Neural cell (in vitro differentiated cells): ENCODE results near the gene ROCK2.

Experiments
- EZH2 ChIP-seq: fragments of 200-600, 300-800 bp; shearing (Covaris generic), sonication (generic); IDR thresholded peaks from 2 replicates; pipeline ENCODE4 v1.6.1; 2014; ENCODE audit warnings: antibody characterized with exemption, low read length, borderline replicate concordance, mild to moderate bottlenecking; ENCODE audit not compliant: insufficient read depth, poor library complexity, severe bottlenecking
- POLR2AphosphoS5 ChIP-seq: IDR thresholded peaks from 2 replicates; pipeline ENCODE4 v1.6.1; 2012
- SMC3 ChIP-seq: fragments of 450-650 bp; conservative IDR thresholded peaks from 2 replicates; pipeline ENCODE4 v1.6.1; 2014; ENCODE audit warnings: antibody characterized with exemption, mild to moderate bottlenecking, moderate library complexity; ENCODE audit not compliant: poor library complexity
- TAF1 ChIP-seq: IDR thresholded peaks from 2 replicates; pipeline ENCODE4 v1.6.1; 2012; ENCODE audit warnings: low read depth
- TF ChIP-seq, protein P1 (sequence below): fragments of 450-650 bp; IDR thresholded peaks from 2 replicates; pipeline ENCODE4 v1.5.1; 2014; ENCODE audit warnings: antibody characterized with exemption, mild to moderate bottlenecking, moderate library complexity; ENCODE audit not compliant: poor library complexity, severe bottlenecking
- TF ChIP-seq, protein P2 (sequence below): IDR thresholded peaks from 2 replicates; pipeline ENCODE4 v1.6.1; 2012; ENCODE audit warnings: borderline replicate concordance

DNA sequence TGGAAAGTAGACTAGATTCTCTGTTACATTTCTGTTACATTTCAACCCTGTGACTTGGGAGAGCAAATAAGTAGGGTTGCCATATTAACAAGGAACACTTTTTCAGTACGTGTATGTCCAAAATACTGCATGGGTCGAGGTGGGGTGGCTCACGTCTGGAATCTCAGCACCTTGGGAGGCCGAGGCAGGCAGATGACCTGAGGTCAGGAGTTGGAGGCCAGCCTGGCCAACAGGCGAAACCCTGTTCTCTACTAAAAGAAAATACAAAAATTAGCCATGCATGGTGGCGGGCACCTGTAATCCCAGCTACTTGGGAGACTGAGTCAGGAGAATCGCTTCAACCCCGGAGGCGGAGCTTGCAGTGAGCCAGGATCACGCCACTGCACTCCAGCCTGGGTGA lies 178.0 kb downstream of the ROCK2 start:
- TF ChIP-seq, protein P1, sequence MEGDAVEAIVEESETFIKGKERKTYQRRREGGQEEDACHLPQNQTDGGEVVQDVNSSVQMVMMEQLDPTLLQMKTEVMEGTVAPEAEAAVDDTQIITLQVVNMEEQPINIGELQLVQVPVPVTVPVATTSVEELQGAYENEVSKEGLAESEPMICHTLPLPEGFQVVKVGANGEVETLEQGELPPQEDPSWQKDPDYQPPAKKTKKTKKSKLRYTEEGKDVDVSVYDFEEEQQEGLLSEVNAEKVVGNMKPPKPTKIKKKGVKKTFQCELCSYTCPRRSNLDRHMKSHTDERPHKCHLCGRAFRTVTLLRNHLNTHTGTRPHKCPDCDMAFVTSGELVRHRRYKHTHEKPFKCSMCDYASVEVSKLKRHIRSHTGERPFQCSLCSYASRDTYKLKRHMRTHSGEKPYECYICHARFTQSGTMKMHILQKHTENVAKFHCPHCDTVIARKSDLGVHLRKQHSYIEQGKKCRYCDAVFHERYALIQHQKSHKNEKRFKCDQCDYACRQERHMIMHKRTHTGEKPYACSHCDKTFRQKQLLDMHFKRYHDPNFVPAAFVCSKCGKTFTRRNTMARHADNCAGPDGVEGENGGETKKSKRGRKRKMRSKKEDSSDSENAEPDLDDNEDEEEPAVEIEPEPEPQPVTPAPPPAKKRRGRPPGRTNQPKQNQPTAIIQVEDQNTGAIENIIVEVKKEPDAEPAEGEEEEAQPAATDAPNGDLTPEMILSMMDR, result no peak
- TF ChIP-seq, protein P2, sequence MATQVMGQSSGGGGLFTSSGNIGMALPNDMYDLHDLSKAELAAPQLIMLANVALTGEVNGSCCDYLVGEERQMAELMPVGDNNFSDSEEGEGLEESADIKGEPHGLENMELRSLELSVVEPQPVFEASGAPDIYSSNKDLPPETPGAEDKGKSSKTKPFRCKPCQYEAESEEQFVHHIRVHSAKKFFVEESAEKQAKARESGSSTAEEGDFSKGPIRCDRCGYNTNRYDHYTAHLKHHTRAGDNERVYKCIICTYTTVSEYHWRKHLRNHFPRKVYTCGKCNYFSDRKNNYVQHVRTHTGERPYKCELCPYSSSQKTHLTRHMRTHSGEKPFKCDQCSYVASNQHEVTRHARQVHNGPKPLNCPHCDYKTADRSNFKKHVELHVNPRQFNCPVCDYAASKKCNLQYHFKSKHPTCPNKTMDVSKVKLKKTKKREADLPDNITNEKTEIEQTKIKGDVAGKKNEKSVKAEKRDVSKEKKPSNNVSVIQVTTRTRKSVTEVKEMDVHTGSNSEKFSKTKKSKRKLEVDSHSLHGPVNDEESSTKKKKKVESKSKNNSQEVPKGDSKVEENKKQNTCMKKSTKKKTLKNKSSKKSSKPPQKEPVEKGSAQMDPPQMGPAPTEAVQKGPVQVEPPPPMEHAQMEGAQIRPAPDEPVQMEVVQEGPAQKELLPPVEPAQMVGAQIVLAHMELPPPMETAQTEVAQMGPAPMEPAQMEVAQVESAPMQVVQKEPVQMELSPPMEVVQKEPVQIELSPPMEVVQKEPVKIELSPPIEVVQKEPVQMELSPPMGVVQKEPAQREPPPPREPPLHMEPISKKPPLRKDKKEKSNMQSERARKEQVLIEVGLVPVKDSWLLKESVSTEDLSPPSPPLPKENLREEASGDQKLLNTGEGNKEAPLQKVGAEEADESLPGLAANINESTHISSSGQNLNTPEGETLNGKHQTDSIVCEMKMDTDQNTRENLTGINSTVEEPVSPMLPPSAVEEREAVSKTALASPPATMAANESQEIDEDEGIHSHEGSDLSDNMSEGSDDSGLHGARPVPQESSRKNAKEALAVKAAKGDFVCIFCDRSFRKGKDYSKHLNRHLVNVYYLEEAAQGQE, result no peak
- TF ChIP-seq POLR2AphosphoS5 (no peak), EZH2 (no peak), TAF1 (no peak), SMC3 (no peak)
